ENCODE data around the gene VSTM2L.

The VSTM2L gene

DNA sequence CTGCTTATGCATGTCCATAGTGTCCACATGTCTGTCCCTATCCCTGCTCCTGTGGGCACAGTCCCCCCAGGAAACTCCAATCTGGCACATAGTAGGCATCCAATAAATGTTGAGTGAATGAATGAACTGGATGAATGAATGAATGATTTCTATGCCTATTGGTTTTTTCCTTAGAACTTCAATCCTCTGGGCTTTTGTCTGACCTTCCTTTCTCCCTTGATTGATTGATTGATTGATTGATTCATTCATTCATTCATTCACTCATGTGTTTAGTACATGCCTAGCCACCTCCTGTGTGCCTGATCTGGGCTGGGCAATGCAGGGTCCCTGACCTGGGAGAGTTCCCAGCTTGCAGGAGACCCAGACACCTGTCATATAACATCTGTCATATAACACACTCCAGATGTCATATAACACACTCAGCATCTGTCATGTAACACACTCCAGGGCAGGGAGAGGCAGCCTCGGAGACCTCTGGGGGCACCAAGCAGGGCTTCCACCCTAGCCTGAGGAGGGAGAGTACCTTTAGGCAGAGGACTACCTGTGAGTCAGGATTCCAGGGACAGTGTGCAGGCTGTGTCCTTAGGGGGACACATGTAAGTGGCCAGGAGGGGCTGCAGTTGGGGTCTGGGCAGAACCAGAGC lies 17.9 kb downstream of the VSTM2L start:
- DNase-seq = peak; percentile 76

GRCh38 chr20:37921341-37921929 lies 18.5 kb downstream of the VSTM2L start:
- DNase-seq = no peak

DNA sequence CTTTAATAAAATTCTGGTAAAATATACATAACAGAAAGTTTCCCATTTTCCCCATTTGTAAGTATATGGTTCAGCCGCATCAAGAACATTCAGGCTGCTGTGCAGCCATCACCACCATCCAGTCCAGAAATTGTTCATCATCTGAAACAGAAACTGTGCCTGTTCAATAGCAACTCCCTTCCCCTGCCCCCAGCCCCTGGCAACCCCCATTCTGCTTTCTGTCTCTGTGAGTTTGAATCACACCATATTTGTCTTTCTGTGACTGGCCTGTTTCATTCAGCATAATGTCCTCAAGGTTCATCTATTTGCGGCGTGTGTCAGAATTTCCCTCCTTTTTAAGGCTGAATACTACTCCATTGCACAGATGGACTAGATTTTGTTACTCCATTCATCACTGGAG lies 19.1 kb downstream of the VSTM2L start:
- no peak for DNase-seq

GRCh38 chr20:37925265-37926165 lies 22.6 kb downstream of the VSTM2L start:
- no peak for DNase-seq

DNA sequence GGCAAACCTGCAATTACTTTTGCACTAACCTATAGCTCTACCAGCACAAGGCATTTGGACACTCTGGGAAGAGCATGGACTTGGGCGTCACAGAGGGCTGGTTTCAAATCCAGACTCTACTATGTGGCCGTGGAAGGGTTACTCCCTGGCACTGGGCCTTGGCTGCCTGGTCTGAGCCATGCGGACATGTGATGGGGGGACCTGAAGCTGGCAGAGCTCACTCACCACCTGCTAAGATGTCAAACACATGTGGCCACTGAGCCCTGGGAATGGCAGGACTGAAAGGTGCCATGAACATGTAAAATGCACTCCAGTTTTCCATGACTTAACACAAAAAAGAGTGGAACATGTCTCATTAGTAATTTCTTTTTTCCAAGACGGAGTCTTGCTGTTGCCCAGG lies 23.7 kb downstream of the VSTM2L start:
- DNase-seq = no peak

- no peak for DNase-seq
Observed at GRCh38 chr20:37927410-37928095, 24.6 kb downstream of the VSTM2L start.

DNA sequence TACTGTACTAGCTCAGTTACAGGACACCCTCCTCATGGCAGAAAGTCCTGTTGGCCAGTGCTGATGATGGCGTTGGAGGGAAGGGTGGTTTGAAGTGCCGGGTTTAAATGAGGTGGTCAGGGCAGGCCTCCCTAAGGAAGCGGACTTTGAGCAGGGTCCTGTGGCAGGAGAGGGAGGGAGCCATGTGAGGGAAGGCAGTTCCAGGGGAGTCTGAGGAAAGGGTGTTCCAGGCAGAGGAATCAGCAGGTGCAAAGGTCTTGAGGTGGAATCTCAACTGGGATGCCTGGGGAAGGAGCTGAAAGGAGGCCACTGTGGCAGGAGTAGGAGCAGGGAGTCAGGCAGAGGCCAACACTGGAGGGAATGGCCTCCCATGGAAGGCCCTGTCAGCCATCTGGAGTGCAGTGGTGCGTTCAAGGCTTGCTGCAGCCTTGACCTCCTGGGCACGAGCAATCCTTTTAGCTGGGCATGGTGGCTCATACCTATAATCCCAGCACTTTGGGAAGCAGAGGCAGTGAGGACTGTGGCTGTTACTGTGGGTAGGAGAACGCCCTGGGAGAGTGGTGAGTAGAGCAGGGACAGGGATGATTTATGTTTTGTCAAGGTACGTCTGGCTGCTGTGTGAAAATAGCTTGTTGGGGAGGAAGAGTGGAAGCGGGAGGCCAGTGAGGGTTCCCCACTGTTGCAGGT lies 26.2 kb downstream of the VSTM2L start:
- DNase-seq = no peak

DNA sequence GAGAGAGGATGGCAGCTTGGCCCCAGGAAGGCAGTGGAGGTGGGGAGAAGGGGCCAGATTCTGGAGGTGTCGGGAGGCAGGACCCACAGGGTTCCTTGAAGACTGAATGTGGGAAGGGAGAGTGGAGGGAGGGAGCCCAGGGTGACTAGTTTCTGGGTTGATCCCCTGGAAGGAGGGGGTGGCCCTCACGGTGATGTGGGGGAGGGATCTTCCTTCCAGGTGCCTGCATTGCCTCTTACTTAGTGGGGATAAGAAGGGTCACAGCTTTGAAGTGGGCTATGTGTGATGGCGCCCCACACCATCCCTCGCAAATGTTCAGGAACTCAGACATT lies 26.7 kb downstream of the VSTM2L start:
- DNase-seq = no peak

- no peak for DNase-seq
Observed at GRCh38 chr20:37931153-37931922, 28.4 kb downstream of the VSTM2L start.

DNA sequence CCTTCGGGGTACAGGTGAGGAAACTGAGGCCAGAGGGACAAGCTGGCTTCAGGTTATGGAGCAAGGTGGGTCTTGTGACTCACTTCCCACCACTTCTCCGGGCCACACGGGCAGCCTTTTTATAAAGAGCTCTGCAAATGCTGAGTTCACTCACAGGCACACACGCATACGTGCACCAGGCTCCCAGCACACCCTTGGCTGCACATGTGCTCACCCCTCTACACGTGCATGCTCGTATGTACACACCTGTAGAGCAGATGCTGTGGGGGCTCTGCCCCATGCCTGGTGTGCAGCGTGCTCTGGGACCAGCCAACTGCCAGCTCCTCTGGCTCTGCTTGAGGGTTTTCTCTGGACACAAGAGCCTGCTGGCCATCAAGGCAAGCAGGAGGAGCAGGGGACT lies 29.1 kb downstream of the VSTM2L start:
- DNase-seq = no peak

GRCh38 chr20:37932919-37933318 lies 30.0 kb downstream of the VSTM2L start:
- DNase-seq = no peak

- no peak for DNase-seq
Observed at GRCh38 chr20:37933786-37934633, 31.1 kb downstream of the VSTM2L start.

GRCh38 chr20:37934634-37935375 lies 31.9 kb downstream of the VSTM2L start:
- no peak for DNase-seq

- no peak for DNase-seq
Observed at GRCh38 chr20:37935435-37935834, 32.5 kb downstream of the VSTM2L start.

DNA sequence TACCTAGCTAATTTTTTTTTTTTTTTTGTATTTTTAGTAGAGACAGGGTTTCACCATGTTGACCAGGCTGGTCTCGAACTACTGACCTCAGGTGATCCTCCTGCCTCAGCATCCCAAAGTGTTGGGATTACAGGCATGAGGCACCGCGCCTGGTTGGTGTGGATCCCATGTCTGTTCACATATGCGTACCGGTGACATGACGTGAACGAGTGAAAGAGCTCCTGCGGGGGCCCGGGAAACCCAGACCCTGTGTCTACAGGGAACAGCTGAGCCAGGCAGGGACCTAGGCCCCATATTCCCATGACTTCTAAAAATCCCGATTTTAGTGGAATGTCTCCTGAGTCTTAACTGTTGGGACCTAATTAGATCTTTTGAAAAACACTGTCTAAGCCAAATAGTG lies 33.1 kb downstream of the VSTM2L start:
- DNase-seq = no peak

- DNase-seq = no peak
Observed at GRCh38 chr20:37936451-37936850, 33.5 kb downstream of the VSTM2L start.

DNA sequence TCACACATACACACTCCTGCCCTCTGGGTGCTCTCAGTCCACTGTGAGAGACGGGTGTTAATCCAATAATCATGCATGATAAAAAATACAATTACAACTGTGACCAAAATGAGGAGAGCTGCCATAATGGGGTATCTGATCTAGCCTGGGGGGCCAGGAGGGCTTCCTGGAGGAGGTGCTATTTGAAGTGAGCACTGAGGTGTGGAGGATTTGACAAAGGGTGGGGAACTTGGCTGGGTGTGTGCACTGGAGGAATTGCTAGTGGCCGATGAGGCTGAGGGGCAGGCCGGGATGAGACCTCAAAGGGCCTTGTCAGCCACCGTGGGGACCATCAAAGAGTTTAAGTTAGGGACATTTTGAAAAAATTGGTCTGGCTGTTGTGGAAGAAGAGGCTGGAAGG lies 34.8 kb downstream of the VSTM2L start:
- DNase-seq = no peak

- no peak for DNase-seq
Observed at GRCh38 chr20:37938181-37938750, 35.3 kb downstream of the VSTM2L start.

- DNase-seq = no peak
Observed at GRCh38 chr20:37938954-37939353, 36.0 kb downstream of the VSTM2L start.

Measured in NCI-H2171 (cell line).